GM12864 (cell line): ENCODE results near the gene AGAP9.
"Not testable (repeated sequence)": the region's sequence is repeated elsewhere in the genome, so short reads cannot be mapped to it uniquely, and the experiment has no call there.

Experiments used
- DNase-seq: peaks from one replicate; pipeline ENCODE4 v3.0.0-alpha.2; 2011; ENCODE audit warnings: low read depth
- H3K4me3 ChIP-seq: 2 replicates; pipeline ENCODE4 v1.5.1; 2011; ENCODE audit warnings: mild to moderate bottlenecking, low read depth, low read length, control low read depth

AGAP9 gene

DNA sequence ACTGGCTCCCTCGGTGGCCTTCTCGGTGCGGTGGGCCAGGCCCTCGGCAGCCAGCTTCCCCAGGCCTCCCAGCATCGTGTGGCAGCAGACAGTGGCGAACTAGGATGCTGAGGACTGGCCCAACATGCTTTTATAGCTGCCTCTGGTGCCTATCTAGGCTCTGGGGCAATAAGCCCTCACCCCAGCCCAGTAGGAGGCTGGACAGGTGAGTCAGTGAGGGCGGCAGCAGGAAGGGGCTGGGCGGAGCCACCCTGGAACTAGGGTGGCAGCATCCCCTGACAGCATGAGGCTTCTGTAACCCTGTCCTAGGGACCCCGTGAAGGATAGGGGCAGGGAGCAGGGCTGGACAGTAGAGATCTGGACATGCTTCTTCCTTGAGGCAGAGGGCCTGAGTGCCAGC, 31.8 kb downstream of the AGAP9 start, which contains the start of gene FAM25G:
FAM25G (minus strand) TSS at position 101 of the 400 bp plus-strand sequence; CDS start at position 75, 26 bp downstream.
- DNase-seq, H3K4me3 ChIP-seq: not testable (repeated sequence)

DNA sequence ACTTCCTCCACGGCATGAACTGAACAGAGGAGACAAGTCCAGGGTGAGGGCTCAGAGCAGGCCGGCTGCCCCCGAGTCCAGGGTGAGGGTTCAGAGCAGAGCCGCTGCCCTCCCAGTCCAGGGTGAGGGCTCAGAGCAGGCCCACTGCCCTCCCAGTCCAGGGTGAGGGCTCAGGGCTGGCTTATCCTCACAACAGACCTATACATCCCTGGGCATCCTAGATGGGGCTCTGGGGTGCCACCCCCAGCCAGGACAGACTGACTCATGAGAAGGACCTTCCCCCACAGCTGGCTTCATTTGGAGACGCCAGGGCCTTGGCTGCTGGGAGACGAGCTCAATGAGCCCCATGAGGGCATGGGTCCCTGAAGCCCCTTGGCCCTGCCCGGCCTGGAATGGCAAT, 33.8 kb downstream of the AGAP9 start:
- not testable (repeated sequence) for H3K4me3 ChIP-seq, DNase-seq

DNA sequence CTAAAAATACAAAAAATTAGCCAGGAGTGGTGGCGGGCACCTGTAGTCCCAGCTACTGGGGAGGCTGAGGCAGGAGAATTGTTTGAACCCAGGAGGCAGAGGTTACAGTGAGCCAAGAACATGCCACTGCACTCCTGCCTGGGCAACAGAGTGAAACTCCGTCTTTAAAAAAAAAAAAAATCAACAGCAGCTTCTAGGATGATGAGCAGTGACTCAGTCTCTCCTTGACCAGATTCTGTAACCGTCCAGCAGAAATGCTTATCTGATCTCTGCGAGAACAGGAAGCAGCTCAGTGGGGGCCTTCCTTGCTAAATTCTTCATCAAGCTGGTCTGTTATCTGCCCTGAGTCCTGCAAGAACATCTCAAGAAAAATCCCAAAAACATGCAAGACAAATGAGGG, 37.5 kb downstream of the AGAP9 start:
- H3K4me3 ChIP-seq: not testable (repeated sequence)

DNA sequence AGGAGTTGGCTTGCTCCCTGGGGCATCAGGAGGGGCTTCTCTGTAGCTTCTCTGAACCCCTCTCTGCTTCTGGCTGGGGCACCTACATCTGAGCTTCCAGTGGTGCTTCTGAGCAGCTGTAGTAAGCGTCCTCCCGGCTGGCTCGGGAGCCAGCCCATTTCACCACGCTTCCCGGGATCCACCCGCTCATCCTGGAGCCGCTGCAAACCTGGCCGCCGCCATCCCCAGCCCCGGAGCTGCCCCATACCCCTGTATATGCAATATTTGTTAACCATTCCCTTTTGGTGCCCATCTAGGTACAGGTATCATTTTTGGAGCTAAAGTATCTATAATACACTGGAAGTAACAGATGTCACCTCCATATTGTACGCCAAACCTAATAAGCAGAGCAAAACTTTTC, 38.7 kb downstream of the AGAP9 start:
- H3K4me3 ChIP-seq, DNase-seq: not testable (repeated sequence)

More for the DNA sequence above, 37.5 kb downstream of the AGAP9 start:
- DNase-seq: not testable (repeated sequence)

DNA sequence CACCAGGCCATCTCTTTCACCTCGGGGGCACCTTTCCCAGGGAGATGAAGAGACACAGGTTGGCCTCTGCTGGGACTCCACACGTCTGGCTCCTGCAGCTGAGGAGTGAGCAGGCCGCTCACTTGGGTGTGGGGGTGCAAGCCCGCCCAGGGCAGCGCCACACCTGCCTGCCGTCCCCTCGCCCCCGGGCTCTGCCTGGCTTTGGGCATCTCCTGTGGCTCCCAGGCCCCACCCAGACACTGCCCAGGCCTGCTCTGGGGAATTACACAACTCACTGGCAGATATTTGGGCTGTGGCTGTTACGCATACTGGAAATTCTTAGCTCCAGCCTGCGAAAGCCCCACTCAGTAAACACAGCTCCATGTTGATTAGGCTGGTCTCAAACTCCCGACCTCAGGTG, 39.5 kb downstream of the AGAP9 start, which contains the start of gene ANXA8:
ANXA8 (minus strand) TSS at position 193 of the 400 bp plus-strand sequence; CDS start at position 11, 182 bp downstream.
- H3K4me3 ChIP-seq, DNase-seq: not testable (repeated sequence)

DNA sequence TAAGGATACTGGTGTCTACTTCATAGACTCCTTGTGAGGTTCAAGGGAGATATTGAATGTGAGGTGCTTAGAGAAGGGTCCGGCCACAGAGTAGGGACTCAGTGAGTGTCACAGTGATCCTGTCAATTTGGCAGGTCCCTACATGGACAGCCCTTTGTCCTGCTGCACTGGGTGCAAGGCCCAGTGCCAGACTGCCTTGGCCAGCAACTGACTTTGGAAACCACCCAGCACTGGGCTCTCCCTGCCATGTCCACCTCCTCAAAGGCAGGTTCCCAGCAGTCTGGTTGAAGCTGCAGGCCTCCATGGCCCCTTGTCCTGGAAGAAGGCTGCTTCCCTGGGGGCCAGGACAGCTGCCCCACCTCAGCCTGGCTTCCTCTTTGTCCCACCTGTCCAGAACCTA, 41.1 kb downstream of the AGAP9 start:
- not testable (repeated sequence) for DNase-seq, H3K4me3 ChIP-seq

DNA sequence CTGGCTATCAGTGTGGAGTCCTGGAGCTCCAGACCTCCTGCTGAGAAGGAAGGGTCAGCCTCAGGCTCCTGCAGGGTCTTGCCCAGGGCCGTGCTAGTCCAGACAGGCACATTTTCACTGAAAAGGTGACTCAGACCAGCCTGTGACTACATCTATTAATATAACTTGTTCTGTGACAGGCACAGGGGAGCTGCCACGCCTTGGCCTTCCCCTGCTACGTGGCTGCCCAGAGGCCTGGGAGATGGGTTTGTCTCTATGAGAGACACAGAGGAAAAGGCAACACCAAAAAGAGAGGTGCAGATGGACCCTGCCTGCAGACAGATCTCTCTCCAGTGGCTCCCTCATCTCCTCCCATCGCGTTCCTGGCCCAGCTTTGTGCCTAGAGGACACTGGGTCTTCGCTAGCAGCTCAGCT, 41.7 kb downstream of the AGAP9 start:
- H3K4me3 ChIP-seq, DNase-seq: not testable (repeated sequence)

DNA sequence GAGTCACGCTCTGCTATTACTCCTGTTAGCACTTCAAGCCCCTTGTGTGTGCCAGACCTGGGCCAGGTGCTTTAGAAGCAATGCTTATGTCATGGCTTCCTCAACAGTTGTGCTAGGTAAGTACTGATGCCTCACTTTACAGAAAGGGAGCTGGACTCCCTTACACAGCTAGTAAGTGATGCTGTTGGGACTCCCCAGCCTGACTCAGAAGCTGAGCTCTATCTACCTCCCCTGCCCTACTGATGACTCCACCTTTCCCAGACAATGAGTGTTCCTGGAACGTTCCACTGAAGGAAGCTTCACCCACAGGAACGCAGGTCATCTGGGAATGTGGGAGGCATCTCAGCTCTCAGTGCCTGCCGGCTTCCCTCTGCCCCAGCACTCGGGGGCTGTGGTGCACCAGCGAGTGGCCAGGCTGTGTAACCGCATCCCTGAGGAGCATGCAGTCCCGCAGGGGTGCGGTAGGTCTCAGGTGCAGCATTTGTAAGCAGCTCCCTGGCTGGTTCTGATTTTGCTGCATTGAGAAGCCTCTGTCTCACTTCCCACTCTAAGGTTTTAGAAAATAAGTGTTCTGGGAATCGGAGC, 42.2 kb downstream of the AGAP9 start:
- H3K4me3 ChIP-seq, DNase-seq: not testable (repeated sequence)

DNA sequence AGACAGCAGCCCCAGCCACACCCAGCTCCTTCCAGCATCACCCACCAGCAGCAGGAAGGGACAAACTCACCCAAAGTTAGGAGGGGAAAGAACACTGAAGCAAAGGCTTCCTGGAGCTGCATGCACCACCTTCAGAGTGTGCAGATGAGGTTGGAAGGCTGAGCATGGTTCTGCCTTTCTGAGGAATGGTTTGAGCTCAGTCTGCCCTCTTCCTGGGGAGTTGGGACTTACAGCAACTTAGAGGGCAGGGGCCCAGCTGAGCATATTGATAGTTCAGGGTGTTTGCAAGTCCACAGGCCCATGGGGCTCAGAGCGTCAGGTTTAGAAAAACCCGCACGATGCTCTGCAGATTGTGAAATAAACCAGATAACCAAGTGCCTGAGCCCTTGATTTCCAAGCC, 43.3 kb downstream of the AGAP9 start:
- H3K4me3 ChIP-seq, DNase-seq: not testable (repeated sequence)

DNA sequence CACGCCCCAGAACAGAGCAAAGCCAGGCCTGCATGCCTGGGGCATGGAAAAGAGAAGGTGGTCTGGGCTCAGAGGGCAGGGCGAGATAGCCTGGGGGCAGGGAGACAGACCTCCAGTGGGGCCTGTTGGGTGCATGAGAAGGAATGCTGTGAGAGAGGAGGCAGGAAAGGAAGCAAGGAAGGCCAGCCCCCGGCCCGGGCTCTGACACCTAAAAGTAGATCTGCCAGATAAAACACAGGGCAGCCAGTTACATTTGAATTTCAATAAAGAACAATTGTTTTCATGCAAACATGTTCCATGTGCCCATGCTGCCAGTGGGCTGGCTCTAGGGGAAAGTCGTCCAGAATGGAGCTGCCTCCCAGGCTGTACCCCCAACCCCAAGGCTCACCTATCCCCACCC, 45.3 kb downstream of the AGAP9 start:
- DNase-seq, H3K4me3 ChIP-seq: not testable (repeated sequence)

DNA sequence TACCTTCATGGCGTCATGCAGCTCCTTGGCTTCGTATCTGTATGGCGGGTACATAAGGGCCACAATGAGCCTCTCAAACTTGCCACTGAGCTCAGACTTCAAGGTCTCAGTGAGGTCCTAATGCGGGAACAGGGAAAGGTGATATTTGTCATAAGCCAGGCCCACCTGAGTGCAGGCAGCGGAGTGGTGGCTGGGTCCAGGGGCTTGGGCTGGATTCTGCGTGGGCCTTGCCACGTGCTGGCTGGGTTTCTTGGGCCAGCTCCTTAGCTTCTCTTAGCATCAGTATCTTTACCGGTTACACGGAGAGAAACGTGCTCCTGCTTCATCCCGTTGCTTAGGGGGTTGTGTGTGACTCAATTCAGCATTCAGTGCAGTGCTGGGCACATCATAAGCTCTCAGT, 46.4 kb downstream of the AGAP9 start:
- not testable (repeated sequence) for DNase-seq

DNA sequence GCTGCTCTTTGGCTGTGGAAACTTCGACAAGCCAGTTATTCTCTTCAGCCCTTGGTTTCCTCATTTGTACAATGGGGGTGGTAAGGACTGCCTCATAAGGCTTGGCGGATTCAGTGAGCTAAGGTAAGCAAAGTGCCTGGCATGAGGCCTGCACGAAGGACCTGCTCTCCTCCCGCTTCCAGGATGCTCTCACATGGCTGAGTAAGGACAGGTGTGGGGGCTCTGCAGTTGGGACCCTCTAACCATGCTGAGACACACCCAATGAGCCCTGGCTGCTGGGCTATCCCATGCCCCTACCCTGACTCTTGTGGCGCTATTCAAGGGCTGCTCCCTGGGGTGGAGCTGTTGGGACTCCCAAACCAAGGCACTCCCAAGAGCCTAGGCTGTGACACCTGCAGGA, 48.3 kb downstream of the AGAP9 start:
- not testable (repeated sequence) for DNase-seq, H3K4me3 ChIP-seq

More for the DNA sequence above, 46.4 kb downstream of the AGAP9 start:
- H3K4me3 ChIP-seq: not testable (repeated sequence)

DNA sequence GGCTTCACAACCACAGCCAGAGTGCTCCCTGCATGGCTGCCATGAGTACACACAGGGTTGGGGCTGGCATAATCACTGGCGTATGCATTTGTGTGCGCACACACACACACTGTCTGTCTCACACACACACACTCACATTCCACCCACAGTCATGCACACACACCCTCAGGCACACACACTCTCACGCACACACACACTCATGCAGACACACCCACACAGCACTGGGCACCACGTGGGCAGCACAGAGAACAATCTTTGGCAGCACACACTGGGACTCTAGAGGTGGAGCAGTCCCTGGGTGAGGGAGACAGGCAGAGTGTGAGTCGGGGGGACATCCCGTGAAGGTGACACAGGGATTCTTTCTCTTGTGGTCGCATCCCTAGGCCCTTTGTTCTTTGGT, 49.9 kb downstream of the AGAP9 start:
- DNase-seq, H3K4me3 ChIP-seq: not testable (repeated sequence)

DNA sequence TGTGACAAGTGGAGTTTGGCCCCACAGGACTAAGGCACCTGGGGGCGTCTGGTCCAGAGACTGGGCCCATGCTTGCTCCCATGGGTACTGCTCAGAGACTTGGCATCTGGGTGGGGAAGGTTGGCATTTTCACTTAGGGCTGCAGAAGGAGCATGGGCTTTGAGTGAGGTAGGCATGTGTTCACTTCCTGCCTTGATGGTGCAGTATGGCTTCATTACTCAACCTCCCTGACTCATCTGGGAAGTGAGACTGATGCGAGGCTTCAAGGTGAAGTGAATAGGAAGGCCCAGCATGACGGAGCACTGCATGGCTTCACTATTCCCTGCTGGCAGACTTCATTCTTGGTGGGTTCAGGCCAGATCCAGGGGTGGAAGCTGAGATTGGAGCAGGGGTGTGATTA, 50.8 kb downstream of the AGAP9 start:
- H3K4me3 ChIP-seq, DNase-seq: not testable (repeated sequence)

DNA sequence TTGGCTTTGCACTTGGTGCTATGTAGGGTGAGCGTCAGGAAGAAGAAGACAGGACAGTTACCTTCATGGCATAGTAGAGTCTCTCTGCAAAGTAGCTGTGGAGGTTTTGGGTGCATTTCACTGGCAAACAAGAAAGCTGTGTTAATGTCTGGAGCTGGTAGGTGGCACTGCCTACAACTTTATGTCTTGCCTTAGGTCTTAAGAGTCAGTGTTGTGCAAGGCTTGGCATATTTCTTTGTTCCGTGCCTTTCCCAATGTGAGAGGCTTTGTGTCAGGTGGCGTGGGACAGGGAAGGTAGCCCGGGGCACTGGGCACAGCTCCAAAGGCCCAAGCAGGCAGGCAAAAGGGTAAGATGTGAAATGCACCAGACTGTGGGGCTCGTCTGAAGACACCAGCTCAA, 51.4 kb downstream of the AGAP9 start:
- H3K4me3 ChIP-seq, DNase-seq: not testable (repeated sequence)

DNA sequence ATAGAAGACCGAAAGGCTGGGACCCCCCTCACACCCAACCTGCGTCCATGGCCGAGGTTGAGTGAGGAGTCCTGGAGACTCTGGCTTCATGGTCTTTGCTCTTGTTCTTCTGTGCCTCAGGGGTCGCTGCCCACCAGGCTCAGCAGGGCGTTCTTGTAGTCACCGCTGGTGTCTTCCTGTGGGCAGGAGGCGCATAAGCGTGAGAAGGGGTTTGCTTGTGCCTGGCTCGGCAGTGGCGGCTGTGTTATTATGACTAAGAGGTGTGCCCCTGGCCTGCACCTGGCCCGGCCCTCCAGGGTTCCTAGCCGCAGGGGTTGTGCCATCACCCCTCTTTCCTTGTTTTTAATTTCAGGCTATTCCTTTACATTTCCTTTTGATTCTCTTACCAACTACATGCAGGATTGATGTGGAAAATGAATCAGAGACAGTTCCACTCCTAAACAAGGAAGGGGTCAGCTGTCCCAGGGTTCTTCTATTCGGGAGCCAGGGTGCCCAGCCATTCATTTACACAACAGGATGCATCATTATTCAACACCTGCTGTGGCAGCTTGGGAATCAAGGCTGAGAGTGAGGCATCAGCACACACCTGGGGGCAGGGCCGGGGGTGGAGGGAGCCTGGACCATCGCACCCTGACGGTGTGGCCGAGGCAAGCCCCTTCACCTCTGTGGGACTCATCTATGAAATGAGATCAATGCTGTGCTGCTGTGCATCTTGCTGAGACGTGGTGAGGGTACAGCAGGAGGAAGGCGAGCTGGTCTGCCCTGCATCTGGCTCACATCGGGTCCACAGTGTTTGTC, 54.5 kb downstream of the AGAP9 start:
- not testable (repeated sequence) for DNase-seq, H3K4me3 ChIP-seq

DNA sequence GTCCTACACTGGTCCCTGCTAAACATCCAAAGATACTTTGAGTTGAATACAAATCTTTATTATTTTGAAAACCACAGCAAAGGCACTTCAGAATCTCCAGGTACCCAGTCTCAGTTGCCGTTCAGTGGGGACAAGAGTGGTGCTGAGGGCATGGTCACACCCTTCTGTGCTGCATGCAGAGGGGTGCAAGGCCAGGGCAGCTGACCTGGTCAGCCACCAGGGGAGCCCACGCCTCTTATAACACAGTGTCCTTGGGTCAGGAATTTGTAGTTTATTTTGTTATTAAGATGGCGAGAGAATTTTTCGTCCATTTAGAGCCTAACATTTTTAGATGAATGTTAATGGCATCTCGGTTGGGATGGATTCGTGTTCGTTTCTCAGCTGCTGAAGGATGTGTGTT, 55.5 kb downstream of the AGAP9 start:
- H3K4me3 ChIP-seq, DNase-seq: not testable (repeated sequence)

DNA sequence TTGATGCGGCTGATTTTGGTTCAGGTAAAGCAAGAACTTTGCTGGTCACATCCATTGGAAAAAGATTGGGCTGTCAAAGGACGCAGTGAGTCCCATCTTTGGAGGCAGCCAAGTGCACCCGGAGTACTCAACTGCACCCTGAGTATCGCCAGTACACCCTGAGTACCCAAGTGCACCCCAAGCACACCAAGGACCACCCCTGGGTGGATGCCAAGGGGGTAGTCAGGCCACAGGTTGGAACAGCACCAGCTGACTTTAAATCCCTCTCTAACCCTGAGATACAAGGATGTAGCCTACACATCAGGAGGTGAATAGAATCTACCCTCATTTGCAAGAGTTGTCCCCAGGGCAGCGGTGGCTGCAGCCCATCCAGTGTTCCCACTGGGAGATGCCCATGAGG, 56.0 kb downstream of the AGAP9 start:
- not testable (repeated sequence) for H3K4me3 ChIP-seq, DNase-seq

DNA sequence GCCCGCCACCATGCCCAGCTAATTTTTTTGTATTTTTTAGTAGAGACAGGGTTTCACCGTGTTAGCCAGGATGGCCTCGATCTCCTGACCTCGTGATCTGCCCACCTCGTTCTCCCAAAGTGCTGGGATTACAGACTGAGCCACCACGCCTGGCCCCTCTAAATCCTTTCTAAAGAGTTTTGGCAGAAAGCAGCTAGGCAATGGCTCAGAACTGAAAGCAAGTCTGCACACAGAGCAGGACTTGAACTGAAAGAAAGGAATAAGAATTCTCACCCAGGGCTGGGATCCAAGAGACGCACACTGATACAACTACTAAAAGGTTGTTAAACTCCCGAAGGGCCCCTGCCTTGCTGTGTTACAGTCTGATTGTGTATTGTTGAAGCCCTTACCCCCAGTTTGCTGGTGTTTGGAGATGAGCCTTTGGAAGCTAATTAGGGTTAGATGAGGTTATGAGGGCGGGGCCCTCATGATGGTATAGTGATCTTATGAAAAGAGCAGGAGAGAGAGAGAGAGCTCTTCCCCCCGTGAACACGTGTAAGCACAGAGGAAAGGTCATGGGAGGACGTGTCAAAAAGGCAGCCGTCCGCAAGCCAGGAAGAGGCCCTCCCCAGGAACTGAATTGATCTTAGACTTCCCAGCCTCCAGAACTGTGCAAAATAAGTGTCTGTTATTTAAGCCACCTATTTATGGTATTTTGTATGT, 58.1 kb downstream of the AGAP9 start:
- not testable (repeated sequence) for DNase-seq, H3K4me3 ChIP-seq
